Frontal cortex (tissue), 4 donors: Measurements from ENCODE around the gene TRAPPC2. TPM values are rescaled to one million over a fixed set of nuclear protein-coding genes. Genes with fewer than 3 reads are reported as not detected.
"Not testable (repeated sequence)": the region's sequence is repeated elsewhere in the genome, so short reads cannot be mapped to it uniquely, and the experiment has no call there.

Experiments used
- DNase-seq, 2 donors: peaks; one replicate each; pipeline ENCODE4 v3.0.0; 2012; ENCODE audit warnings: low spot score in 2 of 2
- FAIRE-seq: peaks from 2 replicates; lab custom pipeline; 2012; peaks lifted over from hg19 to GRCh38; lab: Jason Lieb, UNC
- total RNA-seq: library from RNA; depleted of rRNA; stranded (reverse); fragments of >200 nt; gene quantifications from one replicate; pipeline ENCODE4 v1.2.3, GENCODE V29; 2014
- donor health status: control.
- donor health status: control.
- donor health status: control.

Gene TRAPPC2
- total RNA-seq, 1 donor from 2014 or later, result 76.6 TPM

DNA sequence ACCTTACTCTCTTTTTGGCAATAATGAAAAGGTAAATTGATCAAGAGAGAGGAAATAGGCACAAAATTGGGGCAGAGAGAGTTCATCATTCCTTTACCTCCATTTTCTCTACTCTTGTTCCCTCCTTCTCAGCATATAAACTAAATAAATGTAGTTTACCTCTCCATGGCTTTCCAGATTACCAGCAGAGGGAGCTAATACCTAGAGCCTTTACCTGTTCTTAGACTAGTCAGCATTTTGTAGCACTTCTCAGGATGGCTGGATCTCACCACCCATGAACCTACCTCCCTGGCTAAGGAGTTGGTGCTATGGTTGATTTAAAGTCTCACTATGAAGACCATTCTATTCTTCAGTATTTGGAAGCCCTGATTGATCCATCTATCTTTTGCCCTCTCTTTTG is 15.8 kb upstream of the TRAPPC2 start:
- FAIRE-seq, result no peak
- DNase-seq, result no peak

DNA sequence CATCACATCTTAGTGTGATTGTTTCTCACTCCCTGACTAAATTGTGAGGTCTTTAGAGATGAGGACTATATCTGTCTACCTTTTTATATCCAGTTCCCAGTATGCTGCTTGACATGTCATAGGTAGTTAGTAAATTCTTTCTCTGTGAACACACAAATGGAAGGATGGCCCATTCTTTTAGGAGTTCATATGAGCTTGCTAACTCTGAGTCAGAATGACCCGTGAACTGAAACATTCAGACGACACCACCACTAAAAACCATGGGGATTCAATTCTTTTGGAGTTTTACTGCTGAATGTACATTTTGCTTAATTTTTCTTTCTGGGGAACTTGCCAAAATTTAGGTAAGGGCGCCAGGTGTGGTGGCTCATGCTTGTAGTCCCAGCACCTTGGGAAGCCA is 14.1 kb upstream of the TRAPPC2 start:
- FAIRE-seq (no peak), DNase-seq (no peak)

DNA sequence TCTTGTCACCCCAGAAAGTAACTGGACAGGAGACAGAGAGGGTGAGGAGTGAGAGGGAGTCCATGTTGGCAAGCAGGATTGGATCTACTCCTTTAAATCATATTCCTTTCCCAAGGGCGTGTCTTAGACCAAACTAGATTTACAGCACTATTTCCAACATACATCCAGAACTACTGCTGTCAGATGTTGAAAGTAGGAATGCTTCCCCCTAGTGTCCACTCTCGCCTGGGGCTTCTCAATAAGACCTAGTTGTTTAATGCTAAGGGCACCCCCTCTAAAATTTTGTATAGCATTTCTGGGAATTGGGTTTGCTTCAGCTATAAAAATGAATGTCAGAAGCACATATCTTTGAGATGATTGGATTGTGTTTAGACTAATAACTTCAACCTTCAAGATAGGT is 13.4 kb upstream of the TRAPPC2 start:
- FAIRE-seq (no peak), DNase-seq (no peak)

DNA sequence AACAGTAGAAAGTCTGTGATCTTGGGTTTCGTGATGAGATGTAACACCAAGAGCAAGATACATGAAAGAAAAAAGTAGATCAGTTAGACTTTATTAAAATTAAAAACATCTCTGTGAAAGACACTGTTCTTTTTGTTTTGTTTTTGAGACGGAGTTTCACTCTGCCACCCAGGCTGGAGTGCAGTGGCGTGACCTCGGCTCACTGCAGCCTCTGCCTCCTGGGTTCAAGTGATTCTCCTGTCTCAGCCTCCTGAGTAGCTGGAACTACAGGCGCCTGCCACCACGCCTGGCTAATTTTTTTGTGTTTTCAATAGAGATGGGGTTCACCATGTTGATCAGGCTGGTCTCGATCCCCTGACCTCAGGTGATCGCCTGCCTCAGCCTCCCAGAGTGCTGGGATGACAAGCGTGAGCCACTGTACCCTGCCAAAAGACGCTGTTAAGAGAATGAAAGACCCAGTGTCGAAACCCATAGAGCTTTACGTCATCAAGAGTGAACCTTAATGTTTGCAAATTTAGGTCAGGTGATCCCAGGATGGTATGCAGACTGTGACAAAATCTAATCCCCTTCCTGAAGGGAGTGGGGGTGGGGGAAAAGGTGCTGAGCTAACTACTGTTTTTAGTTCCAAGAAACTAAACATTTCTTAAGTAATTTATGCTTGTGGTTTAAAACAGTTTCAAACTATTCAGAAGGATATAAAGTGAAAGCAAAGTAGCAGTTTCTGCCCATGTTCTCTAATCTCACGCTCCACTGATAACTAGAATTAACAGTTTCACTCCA is 8.2 kb upstream of the TRAPPC2 start:
- DNase-seq (no peak), FAIRE-seq (no peak)

DNA sequence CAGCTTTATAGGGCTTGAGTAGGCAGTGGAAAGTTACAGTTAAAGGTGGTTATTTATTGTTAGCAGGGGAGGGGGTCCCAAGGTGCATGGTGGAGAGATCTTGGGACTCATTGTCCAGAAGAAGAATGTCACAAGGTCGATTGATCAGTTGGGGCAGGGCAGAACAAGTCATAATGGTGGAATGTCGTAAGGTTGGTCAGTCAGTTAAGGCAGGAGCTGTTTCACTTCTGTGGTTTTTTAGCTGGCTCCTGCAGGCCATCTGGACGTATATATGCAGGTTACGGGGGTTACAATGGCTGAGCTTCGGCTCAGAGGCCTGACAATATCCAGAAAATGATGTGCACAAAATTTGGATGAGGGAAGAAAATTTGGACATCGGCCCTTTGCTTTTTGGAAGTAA is 7.3 kb upstream of the TRAPPC2 start:
- FAIRE-seq, result no peak
- DNase-seq, result no peak

DNA sequence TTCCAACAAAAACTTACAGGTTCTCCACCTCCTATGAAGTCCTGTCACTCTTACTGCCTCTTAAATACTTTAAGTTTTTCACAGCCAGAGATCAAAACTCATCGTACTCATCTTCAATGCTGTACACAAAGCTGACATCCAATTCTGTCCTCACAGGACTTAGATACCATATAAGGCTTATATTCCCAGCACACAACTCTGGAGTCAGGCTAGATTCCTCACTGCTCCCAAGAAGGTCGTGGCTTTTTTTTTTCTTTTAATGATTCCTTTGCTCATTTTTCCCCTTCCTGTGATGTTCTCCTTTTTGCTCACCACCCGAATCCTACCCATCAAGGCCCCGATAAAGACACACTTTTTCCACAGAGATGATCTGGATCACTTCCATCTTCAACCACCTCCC is 914 bp downstream of the TRAPPC2 start:
- DNase-seq (no peak), FAIRE-seq (no peak)

DNA sequence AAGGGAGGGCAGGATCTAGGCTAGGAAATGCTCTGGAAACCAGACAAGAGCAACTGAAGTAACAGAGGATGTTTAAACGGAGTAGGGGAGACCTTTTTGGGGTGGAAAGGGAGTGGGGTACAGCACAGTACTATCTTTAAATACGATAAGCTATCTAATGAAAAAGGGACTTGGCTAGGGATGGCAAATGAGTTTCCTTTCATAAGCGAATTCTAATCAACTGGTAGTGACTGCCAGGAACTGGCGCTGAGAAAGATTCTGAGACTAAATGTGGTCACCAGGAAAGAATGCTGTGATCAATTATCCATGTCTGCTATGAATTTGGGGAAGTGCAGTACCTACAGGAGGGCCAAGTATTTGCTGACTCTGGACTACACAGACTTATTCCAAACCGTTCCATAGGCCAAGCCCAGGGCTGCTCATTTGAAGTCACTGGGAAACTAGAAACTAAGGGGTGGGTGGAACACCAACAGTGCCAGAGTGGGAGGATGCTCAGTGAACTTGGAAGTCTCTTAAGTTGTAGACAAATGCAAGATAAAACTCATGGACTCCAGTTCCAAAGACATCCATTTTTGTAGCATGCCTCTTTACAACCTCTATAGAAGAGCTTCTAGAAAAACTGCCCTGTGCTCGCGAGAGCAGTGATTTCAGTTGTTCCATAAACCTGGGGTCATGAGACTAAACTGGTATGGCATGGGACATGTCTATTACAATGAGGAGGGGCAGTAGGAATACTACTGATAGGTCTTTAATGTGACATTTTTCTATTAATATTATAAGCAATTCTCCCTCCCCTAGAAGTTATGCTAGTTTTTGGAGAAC is 2.0 kb downstream of the TRAPPC2 start:
- FAIRE-seq, result no peak

DNA sequence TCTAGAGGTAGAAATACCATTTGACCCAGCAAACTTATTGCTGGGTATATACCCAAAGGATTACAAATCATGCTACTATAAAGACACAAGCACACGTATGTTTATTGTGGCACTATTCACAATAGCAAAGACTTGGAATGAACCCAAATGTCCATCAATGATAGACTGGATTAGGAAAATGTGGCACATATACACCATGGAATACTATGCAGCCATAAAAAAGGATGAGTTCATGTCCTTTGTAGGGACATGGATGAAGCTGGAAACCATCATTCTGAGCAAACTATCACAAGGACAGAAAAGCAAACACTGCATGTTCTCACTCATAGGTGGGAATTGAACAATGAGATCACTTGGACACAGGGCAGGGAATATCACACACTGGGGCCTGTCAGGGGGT is 3.9 kb downstream of the TRAPPC2 start:
- FAIRE-seq, DNase-seq: not testable (repeated sequence)

More for the DNA sequence above, 2.0 kb downstream of the TRAPPC2 start:
- no peak for DNase-seq

DNA sequence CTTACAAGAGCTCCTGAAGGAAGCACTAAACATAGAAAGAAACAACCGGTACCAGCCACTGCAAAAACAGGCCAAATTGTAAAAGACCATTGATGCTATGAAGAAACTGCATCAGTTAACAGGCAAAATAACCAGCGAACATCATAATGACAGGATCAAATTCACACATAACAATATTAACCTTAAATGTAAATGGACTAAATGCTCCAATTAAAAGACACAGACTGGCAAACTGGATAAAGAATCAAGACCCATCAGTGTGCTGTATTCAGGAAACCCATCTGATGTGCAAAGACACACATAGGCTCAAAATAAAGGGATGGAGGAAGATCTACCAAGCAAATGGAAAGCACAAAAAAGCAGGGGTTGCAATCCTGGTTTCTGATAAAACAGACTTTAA is 7.8 kb downstream of the TRAPPC2 start:
- not testable (repeated sequence) for DNase-seq, FAIRE-seq

DNA sequence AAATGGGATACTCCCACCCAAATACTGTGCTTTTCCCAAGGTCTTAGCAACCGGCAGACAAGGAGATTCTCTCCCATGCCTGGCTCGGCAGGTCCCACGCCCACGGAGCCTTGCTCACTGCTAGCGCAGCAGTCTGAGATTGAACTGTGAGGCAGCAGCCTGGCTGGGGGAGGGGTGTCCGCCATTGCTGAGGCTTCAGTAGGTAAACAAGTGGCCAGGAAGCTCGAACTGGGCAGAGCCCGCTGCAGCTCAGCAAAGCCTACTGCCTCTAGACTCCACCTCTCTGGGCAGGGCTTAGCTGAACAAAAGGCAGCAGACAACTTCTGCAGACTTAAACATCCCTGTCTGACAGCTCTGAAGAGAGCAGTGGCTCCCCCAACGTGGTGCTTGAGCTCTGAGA is 9.5 kb downstream of the TRAPPC2 start:
- DNase-seq, FAIRE-seq: not testable (repeated sequence)

DNA sequence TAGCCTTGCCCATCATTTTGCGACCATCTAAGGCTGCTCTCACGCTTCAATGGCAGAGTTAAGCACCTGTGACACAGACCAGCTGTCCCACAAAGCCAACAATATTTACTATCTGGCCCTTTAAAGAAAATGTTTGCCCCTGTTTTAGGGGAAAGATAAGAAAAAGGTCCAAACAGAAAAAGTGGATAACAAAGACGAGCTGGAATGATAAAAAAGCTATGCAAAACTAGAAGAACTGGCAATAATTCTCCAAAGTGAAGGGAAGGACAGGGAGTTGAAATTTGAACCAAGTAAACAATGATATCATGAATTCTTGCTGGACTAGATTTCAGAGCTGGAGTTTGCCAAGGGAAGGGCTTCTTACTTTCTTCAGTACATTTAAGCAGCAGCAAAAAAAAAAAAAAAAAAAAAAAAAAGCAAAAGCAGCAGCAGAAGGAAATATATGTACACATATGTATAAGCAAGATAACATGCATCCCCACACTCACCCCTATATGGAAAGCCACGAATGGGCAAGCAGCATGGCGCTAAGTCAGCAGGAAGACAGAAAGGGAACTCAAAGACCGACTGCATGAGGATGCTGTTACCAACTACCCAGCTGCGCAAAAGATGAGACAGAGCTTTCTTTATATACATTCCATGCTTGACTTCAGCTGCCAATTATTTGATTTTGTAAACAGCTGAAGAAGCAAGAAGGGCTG is 12.5 kb downstream of the TRAPPC2 start:
- DNase-seq, result no peak
- FAIRE-seq, result no peak

DNA sequence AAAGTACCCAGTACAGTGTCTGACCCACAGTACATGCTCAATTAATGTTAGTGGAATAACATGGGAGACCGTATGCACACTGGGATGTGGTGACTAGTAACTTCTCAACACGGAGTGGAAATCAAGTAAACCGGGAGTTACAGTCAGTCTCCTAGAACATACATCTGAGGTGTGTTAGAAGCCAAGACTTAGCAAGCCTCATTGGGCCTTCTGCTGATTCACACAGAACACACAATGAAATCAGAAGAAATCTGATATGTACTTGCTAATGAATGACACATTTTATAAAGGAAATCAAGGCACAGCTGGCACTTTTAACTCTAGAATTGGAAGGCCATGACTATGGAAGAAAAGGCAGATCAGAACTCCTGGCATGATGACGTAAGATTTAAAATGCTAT is 13.0 kb downstream of the TRAPPC2 start:
- FAIRE-seq, result no peak
- DNase-seq, result no peak

DNA sequence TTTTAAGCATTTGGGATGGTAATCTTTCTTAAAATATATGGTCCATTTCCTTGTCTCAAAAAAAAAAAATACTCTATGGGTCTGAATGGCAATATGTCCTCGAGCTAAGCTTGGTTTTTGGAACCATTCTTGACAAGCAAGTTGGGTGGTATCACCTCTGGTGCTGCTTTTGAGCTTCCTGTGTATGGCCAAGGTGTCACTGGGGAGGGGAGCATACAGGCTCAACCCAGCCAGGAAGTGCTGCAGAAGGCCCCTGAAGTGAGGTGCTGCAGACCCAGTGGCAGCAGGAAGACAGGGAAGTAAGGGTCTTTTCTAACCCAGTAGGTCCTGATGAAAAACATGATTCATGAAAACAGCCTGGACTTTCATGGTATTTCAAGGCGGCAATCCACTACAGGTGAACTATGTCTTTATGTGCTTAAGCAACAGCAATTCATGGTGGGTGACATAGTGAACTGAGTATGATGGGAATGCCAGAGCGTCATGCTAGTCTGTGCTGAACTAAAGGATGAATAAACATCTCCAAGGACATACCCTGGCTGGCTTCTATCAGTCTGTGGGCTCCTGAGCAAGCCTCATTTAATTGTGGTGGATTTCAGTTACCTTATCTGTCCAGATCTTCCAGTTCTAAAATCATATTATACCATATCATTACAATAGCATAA is 15.1 kb downstream of the TRAPPC2 start:
- FAIRE-seq (no peak), DNase-seq (no peak)

DNA sequence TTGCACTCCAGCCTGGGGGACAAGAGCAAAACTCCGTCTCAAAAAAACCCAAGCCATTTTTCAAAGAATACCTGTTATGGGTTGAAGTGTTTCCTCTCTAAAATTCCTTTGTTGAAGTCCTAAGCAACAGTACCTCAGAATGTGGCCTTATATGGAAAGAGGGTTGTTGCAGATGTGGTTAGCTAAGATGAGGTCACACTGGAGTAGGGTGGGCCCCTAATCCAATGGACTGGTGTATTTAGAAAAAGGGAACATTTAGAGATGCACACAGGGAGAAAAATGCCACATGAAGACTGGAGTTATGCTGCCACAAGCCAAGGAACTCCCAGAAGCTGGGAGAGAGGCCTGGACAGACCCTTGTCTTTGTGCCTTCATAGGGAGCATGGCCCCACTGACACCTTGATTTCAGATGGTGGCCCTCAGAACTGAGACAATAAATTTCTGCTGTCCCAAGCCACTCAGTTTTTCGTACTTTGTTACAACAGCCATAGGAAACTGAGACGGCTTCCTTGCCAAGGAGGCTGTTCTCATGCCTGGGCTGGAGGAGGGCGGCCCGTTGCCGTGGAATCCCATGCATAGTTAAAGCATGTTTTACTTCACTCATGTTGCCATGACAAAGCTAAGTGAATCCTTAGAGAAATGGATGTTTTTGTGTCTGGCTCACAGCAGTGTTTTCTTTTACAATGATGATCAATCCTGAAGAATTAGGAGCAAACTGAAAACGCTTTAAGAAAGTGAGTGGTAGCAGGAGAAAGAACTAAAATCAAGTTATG is 16.5 kb downstream of the TRAPPC2 start:
- DNase-seq (no peak), FAIRE-seq (no peak)

DNA sequence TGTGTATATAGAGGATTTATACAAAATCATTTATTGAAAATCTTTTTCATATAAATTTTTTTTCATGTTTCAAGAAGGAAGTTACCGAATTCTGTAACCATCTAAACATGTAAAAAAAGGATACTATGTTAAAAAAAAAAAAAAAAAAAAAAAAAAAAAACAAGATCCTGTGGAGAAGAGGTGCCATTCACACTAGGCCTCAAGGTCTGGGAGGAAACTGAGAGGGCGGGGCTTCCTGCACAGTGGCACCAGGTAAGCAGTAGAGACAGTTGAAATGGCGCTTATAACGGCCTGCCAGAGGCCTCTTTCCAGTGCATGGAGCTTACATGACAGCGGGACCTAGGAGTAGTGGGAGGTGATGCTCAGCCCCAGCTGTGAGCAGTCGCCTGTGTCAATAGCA is 17.5 kb downstream of the TRAPPC2 start:
- no peak for FAIRE-seq
- no peak for DNase-seq

DNA sequence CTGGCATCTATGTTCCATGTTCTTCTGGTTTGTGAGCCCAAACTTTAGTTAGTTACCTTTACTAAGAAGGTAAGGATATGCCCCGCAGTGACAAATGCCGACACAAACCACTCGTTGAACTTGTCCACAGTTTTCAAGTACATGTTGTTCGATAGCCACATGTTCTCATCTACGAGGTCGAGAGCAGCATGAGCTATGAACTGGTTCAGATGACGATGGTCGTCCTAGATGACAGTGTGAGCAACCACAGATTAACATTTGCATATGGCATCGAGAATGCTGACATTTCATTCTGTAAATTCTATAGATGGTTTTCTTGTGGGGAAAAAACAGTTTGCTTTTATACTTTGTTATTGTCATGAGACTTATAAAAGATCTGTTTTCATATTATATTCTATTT is 18.0 kb downstream of the TRAPPC2 start:
- DNase-seq (no peak), FAIRE-seq (no peak)

DNA sequence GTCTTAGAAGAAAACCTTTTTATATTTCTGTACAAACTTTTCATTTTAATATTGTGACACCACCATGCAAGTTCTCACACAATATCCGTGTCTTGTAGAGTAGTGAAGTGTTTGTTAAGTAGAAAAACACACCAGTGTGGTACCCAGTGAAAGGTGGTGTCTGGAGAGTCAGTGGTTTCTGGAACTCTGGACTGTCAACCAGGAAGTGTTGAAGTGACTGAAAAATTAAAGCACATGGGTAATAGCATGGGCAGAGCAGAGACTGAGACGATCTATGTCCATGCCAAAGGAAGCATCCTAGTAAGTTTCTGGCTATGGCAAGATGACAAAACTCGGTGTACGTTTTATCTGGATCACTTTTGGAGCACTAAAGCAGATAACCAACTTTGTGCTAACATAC is 23.3 kb downstream of the TRAPPC2 start:
- DNase-seq, result no peak
- no peak for FAIRE-seq

DNA sequence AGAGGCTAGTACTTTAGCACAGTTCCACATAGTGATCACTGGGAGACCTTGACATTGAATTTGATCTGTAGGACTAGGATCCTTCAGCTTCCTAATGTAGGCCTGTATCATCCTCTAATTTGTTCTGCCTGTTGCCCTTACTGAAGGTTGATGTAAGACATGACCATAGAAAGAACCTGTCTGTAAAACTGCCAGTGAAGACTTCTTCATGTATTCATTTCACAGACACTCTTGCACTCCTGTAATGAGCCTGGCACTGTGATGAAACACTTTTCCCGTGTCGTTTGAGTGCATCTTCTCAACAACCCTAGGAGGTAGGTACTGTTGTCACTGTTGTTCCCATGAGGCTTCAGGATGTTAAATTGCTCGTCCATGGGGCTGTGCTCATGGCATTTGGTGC is 30.8 kb downstream of the TRAPPC2 start:
- DNase-seq (no peak), FAIRE-seq (no peak)

DNA sequence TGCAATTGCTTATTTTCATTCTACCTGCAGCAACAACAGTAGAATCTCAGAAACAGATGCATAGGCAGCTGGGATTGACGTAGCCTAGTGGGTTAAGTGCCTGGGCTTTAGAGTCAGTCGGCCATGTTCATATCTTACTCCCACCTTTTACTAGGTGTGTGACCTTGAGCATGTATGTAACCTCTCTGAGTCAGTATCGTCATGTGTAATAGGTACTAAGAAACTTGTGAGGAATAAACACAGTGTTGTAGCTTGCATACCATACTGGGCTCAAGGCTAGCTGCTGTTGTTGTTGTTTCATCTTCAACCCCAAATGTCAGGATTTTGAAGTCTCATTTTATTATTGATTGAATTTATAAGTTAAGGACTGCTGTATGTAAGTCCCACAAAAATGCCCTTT is 31.3 kb downstream of the TRAPPC2 start:
- FAIRE-seq, result no peak
- no peak for DNase-seq
